ENCODE results near the gene ATF3.

GRCh38 chr1:212618466-212619210 is 10.1 kb downstream of the ATF3 start:
- TF ChIP-seq REST (IDR thresholded peaks at IDR 0.05; ENCODE audit: insufficient read depth in 1 of 2, low read depth in 2 of 2, low read length in 2 of 2) (no peak), TAF1 (IDR thresholded peaks at IDR 0.05; ENCODE audit: borderline replicate concordance, insufficient read depth, low read length) (no peak), POLR2AphosphoS5 (IDR thresholded peaks at IDR 0.05; ENCODE audit: low read depth, low read length) (no peak)

Data from PFSK-1 (cell line).